HG03520 (cell line): ENCODE results near the gene OR6S1.

ENCODE experiments used
- ATAC-seq: cut with Tn5 transposase; IDR thresholded peaks from one replicate; pipeline ENCODE4 v1.9.1; 2021; ENCODE audit warnings: mild to moderate bottlenecking, moderate library complexity; ENCODE audit not compliant: unreplicated experiment

The OR6S1 gene

GRCh38 chr14:20641591-20641990 is at the start of gene OR6S1:
OR6S1 (minus strand) TSS chr14:20641691; CDS start chr14:20641691, 0 bp downstream.
- ATAC-seq: no peak

GRCh38 chr14:20690848-20691640 is 49.6 kb upstream of the OR6S1 start:
- no peak for ATAC-seq

GRCh38 chr14:20688167-20688839 is 46.8 kb upstream of the OR6S1 start, which contains the start of gene ANG:
ANG (plus strand) TSS chr14:20688764; CDS start chr14:20693565, 4,801 bp downstream.
- ATAC-seq: no peak

GRCh38 chr14:20687362-20688166 is 46.1 kb upstream of the OR6S1 start:
- ATAC-seq: no peak

- no peak for ATAC-seq
Observed at GRCh38 chr14:20686386-20687143, 45.1 kb upstream of the OR6S1 start.

- no peak for ATAC-seq
Observed at GRCh38 chr14:20684662-20685456, 43.4 kb upstream of the OR6S1 start.

GRCh38 chr14:20683891-20684661 is 42.6 kb upstream of the OR6S1 start, which contains the start of gene RNASE4:
RNASE4 (plus strand) TSS chr14:20684560; CDS start chr14:20699372, 14,812 bp downstream.
- ATAC-seq: no peak

- peak; percentile 28 for ATAC-seq
Observed at GRCh38 chr14:20683125-20683890, 41.8 kb upstream of the OR6S1 start.

GRCh38 chr14:20682435-20683124 is 41.1 kb upstream of the OR6S1 start:
- peak; percentile 34 for ATAC-seq

- no peak for ATAC-seq
Observed at GRCh38 chr14:20682127-20682434, 40.6 kb upstream of the OR6S1 start.

- ATAC-seq: peak; percentile 20
Observed at GRCh38 chr14:20681348-20682126, 40.0 kb upstream of the OR6S1 start.

- ATAC-seq: peak; percentile 30
Observed at GRCh38 chr14:20680843-20681347, 39.4 kb upstream of the OR6S1 start.

- no peak for ATAC-seq
Observed at GRCh38 chr14:20680363-20680762, 38.9 kb upstream of the OR6S1 start.

- ATAC-seq: no peak
Observed at GRCh38 chr14:20679907-20680306, 38.4 kb upstream of the OR6S1 start.

GRCh38 chr14:20676072-20676471 is 34.6 kb upstream of the OR6S1 start:
- ATAC-seq: no peak

- ATAC-seq: no peak
Observed at GRCh38 chr14:20675669-20676068, 34.2 kb upstream of the OR6S1 start.
